GM18519 (cell line): ENCODE data around the gene CHRM2.

Experiments used
- ATAC-seq: cut with Tn5 transposase; IDR thresholded peaks from one replicate; pipeline ENCODE4 v1.9.1; 2021; ENCODE audit warnings: mild to moderate bottlenecking, moderate library complexity; ENCODE audit not compliant: unreplicated experiment, low FRiP score

CHRM2 gene

GRCh38 chr7:136953386-136953785 is 84.9 kb downstream of the CHRM2 start:
- ATAC-seq = no peak

- no peak for ATAC-seq
Measured at GRCh38 chr7:136956232-136956631, 87.8 kb downstream of the CHRM2 start.

DNA sequence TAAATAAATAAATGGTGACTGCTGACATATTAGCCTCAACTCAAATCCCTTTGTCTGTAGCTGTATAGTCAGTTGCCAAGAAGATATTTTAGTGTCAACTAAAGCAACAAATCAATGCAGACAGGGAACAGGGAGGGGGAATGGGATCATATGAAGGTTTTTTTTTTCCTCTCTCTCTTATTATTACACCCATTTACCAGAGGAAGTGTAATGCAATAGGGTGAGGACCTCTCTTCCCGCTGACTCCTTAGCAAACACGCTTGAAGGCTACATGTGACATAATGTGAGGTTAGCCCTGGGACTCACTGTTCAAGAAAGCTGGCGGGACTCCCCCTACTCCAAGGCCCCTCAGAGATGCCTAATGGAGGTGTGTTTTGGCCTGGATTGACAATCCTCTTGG is 88.2 kb downstream of the CHRM2 start:
- no peak for ATAC-seq

- no peak for ATAC-seq
Measured at GRCh38 chr7:136957391-136957790, 88.9 kb downstream of the CHRM2 start.

DNA sequence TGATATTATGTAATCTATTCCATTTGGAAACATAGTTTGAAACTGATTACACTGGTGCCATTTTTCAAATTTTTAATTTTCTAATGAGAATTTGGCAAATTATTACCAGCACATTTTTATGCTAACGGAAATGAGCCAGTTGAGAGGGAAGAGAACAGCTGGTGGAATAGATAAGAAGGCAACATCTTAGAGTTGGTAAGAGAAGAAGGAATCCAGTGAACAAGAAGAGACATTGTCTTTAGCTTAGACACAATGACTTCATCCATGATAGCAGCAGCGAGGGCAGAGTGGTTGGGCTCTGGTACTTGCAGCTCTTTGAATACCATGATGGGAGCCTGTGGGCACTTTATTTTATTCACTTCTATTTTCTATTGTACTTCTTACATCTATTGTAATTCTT is 89.6 kb downstream of the CHRM2 start:
- no peak for ATAC-seq

DNA sequence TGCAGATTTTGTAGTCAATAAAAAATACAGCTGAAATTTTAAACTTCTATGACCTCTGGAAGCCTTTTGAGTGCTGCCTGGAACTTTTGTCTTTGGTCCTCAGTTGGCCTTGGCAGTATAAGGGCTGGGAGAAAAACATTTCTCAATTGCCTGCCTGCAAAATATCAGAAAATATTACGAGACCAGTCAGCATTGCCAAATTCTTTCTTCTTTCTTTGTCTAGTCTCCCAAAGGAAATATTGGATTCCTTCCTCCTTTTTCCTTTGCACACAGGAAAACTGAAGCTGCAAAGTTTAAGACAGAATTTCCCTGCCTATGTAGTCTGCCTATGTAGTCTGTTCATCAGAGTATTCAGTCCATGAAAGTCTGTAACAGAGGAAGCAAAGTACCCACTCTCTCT is 95.9 kb downstream of the CHRM2 start:
- ATAC-seq = no peak

GRCh38 chr7:136966825-136967224 is 98.4 kb downstream of the CHRM2 start:
- no peak for ATAC-seq

DNA sequence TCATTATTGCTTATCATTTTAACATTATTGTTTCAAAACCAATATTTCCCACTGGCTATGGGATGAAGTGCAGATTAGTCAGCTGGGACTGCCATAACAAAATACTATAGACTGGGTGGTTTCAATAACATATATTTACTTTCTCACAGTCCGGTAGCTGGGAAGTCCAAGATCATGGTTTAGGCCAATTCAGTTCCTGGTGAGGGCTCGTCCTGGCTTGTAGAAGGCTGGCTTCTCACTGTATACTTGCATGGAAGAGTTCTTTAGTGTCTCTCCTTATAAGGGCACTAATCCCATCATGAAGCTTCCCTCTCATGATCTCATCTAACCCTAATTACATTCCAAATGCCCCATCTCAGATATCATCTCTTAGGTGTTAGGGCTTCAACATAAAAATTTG is 101.3 kb downstream of the CHRM2 start:
- no peak for ATAC-seq

DNA sequence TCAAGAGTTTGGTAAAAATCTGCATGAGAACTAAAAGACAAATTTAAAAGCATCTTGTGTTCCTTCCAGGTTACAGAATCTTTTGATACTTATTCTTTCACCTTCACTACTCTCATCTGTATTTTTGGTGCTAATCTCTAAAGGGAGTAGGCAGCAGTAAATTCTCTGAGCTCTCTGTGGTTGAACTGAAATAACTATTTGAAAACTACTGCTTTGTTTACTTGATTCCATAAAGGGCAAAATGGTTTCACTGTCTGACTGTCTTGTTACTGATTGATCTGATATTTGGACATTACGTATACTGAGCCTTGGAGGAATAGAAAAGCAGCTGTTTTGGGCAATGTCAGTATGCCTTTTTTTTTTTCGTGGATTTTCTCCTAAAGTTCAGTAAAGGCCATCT is 103.3 kb downstream of the CHRM2 start:
- no peak for ATAC-seq

DNA sequence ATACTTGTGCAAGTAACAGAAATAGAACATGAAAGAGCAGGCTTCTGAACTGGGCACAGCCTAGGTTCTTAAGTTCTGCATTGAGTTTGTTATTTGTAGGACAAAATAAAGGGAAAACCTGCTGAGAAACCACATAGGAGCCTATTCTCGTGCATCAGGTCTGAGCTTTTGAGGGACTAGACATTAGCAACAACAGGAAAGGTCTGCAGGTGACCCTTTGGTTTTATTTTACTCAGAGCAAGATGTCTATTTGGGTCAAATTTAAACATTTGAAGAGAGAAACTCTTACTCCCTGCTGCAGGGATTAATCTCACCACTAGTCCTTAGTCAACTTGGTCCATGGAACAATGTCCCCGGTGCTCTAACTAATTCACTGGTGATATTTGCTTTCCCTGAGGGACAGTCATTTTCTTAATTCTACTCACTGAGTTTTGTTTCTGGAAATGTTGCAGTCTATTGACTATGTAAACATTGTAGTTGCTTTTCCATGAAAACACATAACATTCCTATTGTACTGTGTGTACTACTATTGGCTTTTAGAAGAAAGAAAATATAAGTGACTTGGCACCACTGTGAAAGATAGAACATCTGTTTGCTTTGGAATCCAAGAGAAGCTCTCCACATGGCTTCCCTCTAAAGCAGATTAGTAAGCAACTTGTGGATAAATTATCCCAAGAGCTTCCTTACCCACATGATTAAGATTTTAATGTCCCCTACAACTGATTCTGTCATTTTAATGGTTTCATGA is 108.2 kb downstream of the CHRM2 start:
- ATAC-seq = no peak

DNA sequence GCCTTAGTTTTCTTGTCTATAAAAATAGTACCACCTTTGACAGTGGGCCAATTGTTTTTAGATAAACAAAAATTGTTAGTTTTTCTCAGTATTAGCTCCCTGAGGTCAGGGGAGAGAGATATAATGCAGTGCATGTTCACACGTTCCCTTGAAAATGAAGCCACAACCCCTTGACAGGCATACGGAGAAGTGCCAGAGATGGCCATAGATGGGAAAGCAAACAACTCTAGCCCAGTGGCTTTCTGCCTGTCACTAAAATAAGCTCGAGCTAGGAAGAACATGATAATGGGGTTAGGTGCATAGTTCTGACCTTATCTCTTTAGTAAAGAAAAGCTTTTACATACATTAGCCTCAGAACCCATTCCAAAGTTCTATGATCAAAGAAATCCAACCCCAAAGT is 124.9 kb downstream of the CHRM2 start:
- ATAC-seq = no peak

DNA sequence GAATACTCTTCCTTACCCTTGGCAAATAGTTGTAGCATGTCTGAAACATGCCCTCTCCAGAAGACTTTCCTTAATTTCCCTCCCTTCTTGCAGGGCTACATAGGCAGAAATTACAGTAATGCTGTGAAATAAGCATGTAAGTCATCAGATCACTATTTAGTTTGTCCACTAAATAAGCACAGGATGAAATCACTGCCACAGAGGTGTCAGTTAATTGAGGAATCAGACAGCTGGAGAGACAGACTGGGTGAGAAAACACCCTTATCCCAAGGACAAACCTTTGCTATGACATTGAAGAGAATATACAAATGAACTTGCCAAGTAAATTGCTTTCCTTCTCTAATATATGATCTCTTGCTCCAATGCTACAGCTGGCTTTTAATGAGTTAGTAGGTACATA is 129.3 kb downstream of the CHRM2 start:
- no peak for ATAC-seq

DNA sequence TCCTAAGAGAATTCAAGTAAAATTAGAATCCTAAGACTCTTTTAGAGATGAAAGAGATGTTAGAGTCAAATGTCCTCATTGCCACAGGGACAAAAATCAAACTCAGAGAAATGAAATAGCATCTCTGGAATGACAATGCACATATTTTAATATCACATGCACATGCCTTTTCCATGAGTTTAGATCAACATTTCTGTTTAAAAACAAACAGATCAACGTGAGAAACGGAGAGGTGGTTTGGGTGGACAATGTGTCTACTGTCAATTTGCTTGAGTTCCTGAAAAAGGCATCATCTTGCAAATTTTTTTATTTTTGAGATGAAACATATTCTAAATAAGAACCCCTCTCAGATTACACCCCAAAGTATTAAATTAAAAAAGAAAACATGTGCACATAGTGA is 130.0 kb downstream of the CHRM2 start:
- ATAC-seq = no peak

- no peak for ATAC-seq
Measured at GRCh38 chr7:137000621-137001020, 132.2 kb downstream of the CHRM2 start.

- ATAC-seq = no peak
Measured at GRCh38 chr7:137001041-137001440, 132.6 kb downstream of the CHRM2 start.

DNA sequence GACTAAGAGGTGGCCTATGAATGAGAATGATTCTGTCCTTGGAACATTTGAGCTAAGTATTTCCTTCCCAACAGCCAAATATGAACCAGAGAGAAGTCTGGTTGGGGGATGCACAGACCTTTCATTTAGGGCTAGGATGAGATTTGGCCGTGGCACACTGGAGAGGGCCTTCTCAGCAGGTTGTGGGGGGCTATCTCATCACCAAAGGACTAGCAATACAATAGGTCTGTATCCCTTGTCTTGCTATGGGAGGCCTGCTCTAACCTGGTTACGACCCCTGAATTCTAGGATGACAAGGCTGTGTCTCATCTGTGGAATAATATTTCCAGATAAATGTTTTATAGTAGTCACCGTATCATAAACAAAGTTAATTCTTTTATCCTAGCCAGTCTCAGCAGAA is 133.0 kb downstream of the CHRM2 start:
- ATAC-seq = no peak

DNA sequence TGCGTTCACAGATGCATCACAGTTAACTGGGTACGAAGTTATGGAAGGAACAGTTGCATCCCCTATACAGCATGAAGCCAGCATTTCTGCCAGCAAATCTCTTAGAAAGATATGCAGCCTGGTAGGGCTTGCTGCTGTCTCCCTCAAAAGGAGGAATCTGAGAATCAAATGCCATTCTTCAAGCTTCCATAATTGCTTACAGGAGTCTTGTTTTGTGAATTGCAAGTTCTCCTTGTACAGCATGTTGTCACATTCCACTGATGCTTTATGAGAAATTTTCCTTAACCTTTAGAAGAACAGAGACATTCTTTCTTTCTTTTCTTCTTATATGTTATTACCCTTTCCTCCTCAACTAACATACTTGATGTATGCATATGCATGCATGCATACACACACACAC is 134.6 kb downstream of the CHRM2 start:
- no peak for ATAC-seq

GRCh38 chr7:137003566-137003965 is 135.1 kb downstream of the CHRM2 start:
- no peak for ATAC-seq

GRCh38 chr7:137005873-137006272 is 137.4 kb downstream of the CHRM2 start:
- ATAC-seq = no peak

GRCh38 chr7:137006293-137006692 is 137.8 kb downstream of the CHRM2 start:
- ATAC-seq = no peak

- ATAC-seq = no peak
Measured at GRCh38 chr7:137007001-137007694, 138.7 kb downstream of the CHRM2 start.

- ATAC-seq = no peak
Measured at GRCh38 chr7:137009404-137009803, 141.0 kb downstream of the CHRM2 start.
